Keratinocyte (primary cell): ENCODE results near the gene KIF13A. TPM values are rescaled to one million over a fixed set of nuclear protein-coding genes. Genes with fewer than 3 reads are reported as not detected.
A peak's percentile ranks its signal among the peaks of the same experiment; 100 is the strongest.

ENCODE experiments used
- DNase-seq: peaks from one replicate; pipeline ENCODE4 v3.0.0-alpha.2; 2011; ENCODE audit warnings: low read depth, missing footprints, low spot score
- FAIRE-seq: peaks from 2 replicates; lab custom pipeline; 2011; peaks lifted over from hg19 to GRCh38; lab: Jason Lieb, UNC
- H2AFZ ChIP-seq: 2 replicates; pipeline ENCODE4 v1.6.0; 2012; ENCODE audit warnings: low read length, control low read depth, inconsistent platforms; ENCODE audit not compliant: control insufficient read depth
- H3K27ac ChIP-seq: 2 replicates; pipeline ENCODE4 v1.5.1; 2011; ENCODE audit warnings: low read length; ENCODE audit not compliant: control insufficient read depth, insufficient read depth
- H3K27me3 ChIP-seq: 3 replicates; pipeline ENCODE4 v1.6.0; 2011; ENCODE audit warnings: low read length; ENCODE audit not compliant: control insufficient read depth, insufficient read depth; ENCODE audit errors: extremely low read depth
- H3K36me3 ChIP-seq, 2 experiments: 2 replicates in 1 of 2; 3 replicates in 1 of 2; pipeline ENCODE4 v1.5.1; 2011; ENCODE audit warnings: low read length in 2 of 2, mild to moderate bottlenecking in 1 of 2; ENCODE audit not compliant: control insufficient read depth in 2 of 2, insufficient read depth in 2 of 2; ENCODE audit errors: extremely low read depth in 1 of 2
- H3K4me1 ChIP-seq: 3 replicates; pipeline ENCODE4 v1.5.1; 2011; ENCODE audit warnings: low read length; ENCODE audit not compliant: control insufficient read depth, insufficient read depth; ENCODE audit errors: extremely low read depth
- H3K4me2 ChIP-seq: 3 replicates; pipeline ENCODE4 v1.6.0; 2011; ENCODE audit warnings: low read depth, low read length; ENCODE audit not compliant: control insufficient read depth, insufficient read depth; ENCODE audit errors: extremely low read depth
- H3K4me3 ChIP-seq, 3 experiments: fragments of 200-600 bp in 1 of 3; sonication (generic) in 1 of 3; 2 replicates in 2 of 3; 3 replicates in 1 of 3; pipeline ENCODE4 v1.5.1; 2011 to 2016; ENCODE audit warnings: low read length in 3 of 3, mild to moderate bottlenecking in 3 of 3, control low read depth in 2 of 3, inconsistent platforms in 1 of 3, low read depth in 1 of 3, mixed read lengths in 1 of 3, mixed run types in 1 of 3, moderate library complexity in 1 of 3; ENCODE audit not compliant: control insufficient read depth in 2 of 3, insufficient read depth in 2 of 3; ENCODE audit errors: extremely low read depth in 1 of 3
- H3K79me2 ChIP-seq: 2 replicates; pipeline ENCODE4 v1.6.0; 2012; ENCODE audit warnings: low read length; ENCODE audit not compliant: control insufficient read depth, insufficient read depth
- H3K9ac ChIP-seq: 3 replicates; pipeline ENCODE4 v1.6.0; 2011; ENCODE audit warnings: low read length; ENCODE audit not compliant: control insufficient read depth, insufficient read depth; ENCODE audit errors: extremely low read depth
- H3K9me1 ChIP-seq: 3 replicates; pipeline ENCODE4 v1.6.0; 2011; ENCODE audit warnings: low read length; ENCODE audit not compliant: control insufficient read depth, insufficient read depth; ENCODE audit errors: extremely low read depth
- H3K9me3 ChIP-seq: 2 replicates; pipeline ENCODE4 v1.5.1; 2012; ENCODE audit warnings: low read depth, low read length; ENCODE audit not compliant: control insufficient read depth
- H4K20me1 ChIP-seq: 3 replicates; pipeline ENCODE4 v1.6.0; 2011; ENCODE audit warnings: low read length; ENCODE audit not compliant: control insufficient read depth, insufficient read depth; ENCODE audit errors: extremely low read depth
- EZH2 ChIP-seq: IDR thresholded peaks from one replicate; pipeline ENCODE4 v1.6.1; 2012; ENCODE audit warnings: inconsistent platforms, mild to moderate bottlenecking, low read length, moderate library complexity
- dilution Hi-C: fragments of 300-500 bp; cut with MboI; formaldehyde crosslinking; loops from one replicate; pipeline ENCODE4 v1.7.0; 2020; ENCODE audit warnings: low sequenced_read_pairs; ENCODE audit not compliant: extremely low pct_ligation_motif_present
- polyA plus RNA-seq, 5 experiments: library from polyadenylated mRNA; depleted of rRNA in 3 of 5; stranded (reverse) in 3 of 5; stranded (forward) in 1 of 5; unstranded in 1 of 5; fragments of >200 nt; gene quantifications; 1 replicate in 1 of 5; 2 replicates in 3 of 5; 3 replicates in 1 of 5; pipeline versions ENCODE4 v1.2.1 to v1.2.3, GENCODE V29; 2011 to 2012; ENCODE audit warnings: missing spikeins in 2 of 5, low read depth in 1 of 5, low replicate concordance in 1 of 5
- TF ChIP-seq, protein P1 (sequence below), 3 experiments: IDR thresholded peaks in 1 of 3; conservative IDR thresholded peaks in 1 of 3; optimal IDR thresholded peaks in 1 of 3; 2 replicates in 2 of 3; 3 replicates in 1 of 3; pipeline versions ENCODE3 to v1.5.1; 2011; ENCODE audit warnings: low read length in 3 of 3, mild to moderate bottlenecking in 3 of 3, moderate library complexity in 2 of 3, control low read depth in 1 of 3, inconsistent platforms in 1 of 3; ENCODE audit not compliant: insufficient read depth in 2 of 3; ENCODE audit errors: extremely low read depth in 1 of 3

KIF13A gene
- polyA plus RNA-seq, 1 donor (not counting 4 experiments of a cell fraction or from before 2014, with no cell fraction given) = 96.2 TPM

DNA sequence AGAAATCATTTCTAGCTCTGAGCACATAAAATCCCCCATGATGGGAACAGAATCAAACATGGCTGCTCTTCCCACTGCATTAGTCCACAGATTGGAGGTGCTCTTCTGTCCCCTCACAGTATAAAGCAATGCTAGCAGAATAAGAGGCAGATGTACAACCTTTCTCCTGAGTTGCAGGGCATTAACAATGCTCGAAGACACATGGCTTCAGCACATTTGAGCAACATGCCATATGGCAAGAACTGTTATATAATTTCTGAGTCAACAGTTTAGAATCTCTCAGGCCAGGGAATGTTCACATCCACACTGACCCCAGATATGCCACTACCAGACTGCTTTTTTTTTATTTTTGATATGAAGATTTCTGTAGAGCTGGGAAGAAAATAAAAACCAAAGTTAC, 119.6 kb downstream of the KIF13A start:
- no peak for DNase-seq
- Histone ChIP-seq H3K4me2 (peak overlapping the region; percentile 31), H3K9me1 (no peaks in the 10 kb centered on the region), H3K4me1 (peaks cover 82% of the 10 kb centered on the region), H3K79me2 (peaks cover 6% of the 10 kb centered on the region), H3K27me3 (no peaks in the 10 kb centered on the region), H2AFZ (no peak overlapping the region), H3K36me3 (peaks cover 2 to 3% of the 10 kb centered on the region in 2 experiments), H4K20me1 (no peaks in the 10 kb centered on the region), H3K27ac (peak overlapping the region; percentile 87), H3K9me3 (no peaks in the 10 kb centered on the region), H3K4me3 (no peak overlapping the region), H3K9ac (peak overlapping the region; percentile 42)
- FAIRE-seq = no peak
- dilution Hi-C loops = no loop called here
- TF ChIP-seq, protein P1, sequence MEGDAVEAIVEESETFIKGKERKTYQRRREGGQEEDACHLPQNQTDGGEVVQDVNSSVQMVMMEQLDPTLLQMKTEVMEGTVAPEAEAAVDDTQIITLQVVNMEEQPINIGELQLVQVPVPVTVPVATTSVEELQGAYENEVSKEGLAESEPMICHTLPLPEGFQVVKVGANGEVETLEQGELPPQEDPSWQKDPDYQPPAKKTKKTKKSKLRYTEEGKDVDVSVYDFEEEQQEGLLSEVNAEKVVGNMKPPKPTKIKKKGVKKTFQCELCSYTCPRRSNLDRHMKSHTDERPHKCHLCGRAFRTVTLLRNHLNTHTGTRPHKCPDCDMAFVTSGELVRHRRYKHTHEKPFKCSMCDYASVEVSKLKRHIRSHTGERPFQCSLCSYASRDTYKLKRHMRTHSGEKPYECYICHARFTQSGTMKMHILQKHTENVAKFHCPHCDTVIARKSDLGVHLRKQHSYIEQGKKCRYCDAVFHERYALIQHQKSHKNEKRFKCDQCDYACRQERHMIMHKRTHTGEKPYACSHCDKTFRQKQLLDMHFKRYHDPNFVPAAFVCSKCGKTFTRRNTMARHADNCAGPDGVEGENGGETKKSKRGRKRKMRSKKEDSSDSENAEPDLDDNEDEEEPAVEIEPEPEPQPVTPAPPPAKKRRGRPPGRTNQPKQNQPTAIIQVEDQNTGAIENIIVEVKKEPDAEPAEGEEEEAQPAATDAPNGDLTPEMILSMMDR (optimal IDR thresholded peaks at IDR 0.05 in 1 of 3, IDR thresholded peaks at IDR 0.05 in 1 of 3, conservative IDR thresholded peaks at IDR 0.05 in 1 of 3; ENCODE audit: extremely low read depth in 1 of 3, insufficient read depth in 2 of 3, low read length in 3 of 3) = no peak

DNA sequence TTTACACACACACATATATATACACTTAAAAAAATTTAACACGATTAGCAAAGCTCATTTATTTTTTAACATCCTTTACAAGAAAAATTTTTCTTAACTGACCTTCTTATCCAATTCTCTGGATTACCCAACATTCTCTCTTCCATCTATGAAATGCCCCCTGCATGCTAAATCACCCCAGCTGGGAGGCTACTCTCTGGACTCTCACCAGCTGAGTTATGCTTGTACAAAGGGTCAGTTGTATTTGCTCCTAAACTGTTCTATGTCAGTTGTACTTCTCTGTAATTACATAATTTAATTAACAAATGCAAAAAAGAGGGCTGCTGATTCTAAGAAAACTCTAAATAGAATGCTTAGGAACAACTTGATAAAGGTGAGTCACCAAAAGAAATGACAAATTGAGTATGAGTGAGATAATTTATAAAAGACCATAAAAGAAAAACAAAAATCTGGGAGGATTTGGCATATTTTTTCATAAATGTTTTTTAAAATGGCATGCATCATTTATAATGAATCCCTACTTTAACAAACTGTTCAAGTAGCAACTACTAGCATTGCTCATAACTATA, 120.5 kb downstream of the KIF13A start:
- DNase-seq (no peak), FAIRE-seq (no peak)
- Histone ChIP-seq H3K27ac (peak overlapping the region; percentile 87), H3K4me2 (peak overlapping the region; percentile 7), H3K9ac (no peak overlapping the region), H3K36me3 (peaks cover 2 to 5% of the 10 kb centered on the region in 2 experiments), H2AFZ (no peak overlapping the region), H3K4me3 (no peak overlapping the region), H4K20me1 (no peaks in the 10 kb centered on the region), H3K27me3 (no peaks in the 10 kb centered on the region), H3K9me3 (no peaks in the 10 kb centered on the region), H3K79me2 (peaks cover 13% of the 10 kb centered on the region), H3K4me1 (peaks cover 77% of the 10 kb centered on the region), H3K9me1 (no peaks in the 10 kb centered on the region)
- dilution Hi-C loops = no loop called here
- no peak for TF ChIP-seq EZH2
